Left ventricle myocardium inferior (tissue), 1 donor: Measurements from ENCODE around the gene GYS1. TPM values are rescaled to one million over a fixed set of nuclear protein-coding genes. Genes with fewer than 3 reads are reported as not detected.
A peak's percentile ranks its signal among the peaks of the same experiment; 100 is the strongest.
"Not testable (repeated sequence)": the region's sequence is repeated elsewhere in the genome, so short reads cannot be mapped to it uniquely, and the experiment has no call there.

Source experiments
- DNase-seq: peaks from one replicate; pipeline ENCODE4 v3.0.0-alpha.2; 2020
- H3K27ac ChIP-seq: fragments of 200-600 bp; replicated peaks from 2 replicates; pipeline ENCODE4 v1.8.0; 2021
- H3K27me3 ChIP-seq: fragments of 200-600 bp; 2 replicates; pipeline ENCODE4 v1.8.0; 2021; ENCODE audit warnings: low read depth
- H3K36me3 ChIP-seq: fragments of 200-600 bp; 2 replicates; pipeline ENCODE4 v1.8.0; 2021
- H3K4me1 ChIP-seq: fragments of 200-600 bp; 2 replicates; pipeline ENCODE4 v1.8.0; 2021
- H3K4me3 ChIP-seq: fragments of 200-600 bp; 2 replicates; pipeline ENCODE4 v1.8.0; 2021; ENCODE audit warnings: mild to moderate bottlenecking, moderate library complexity
- H3K9me3 ChIP-seq: fragments of 200-600 bp; replicated peaks from 2 replicates; pipeline ENCODE4 v1.8.0; 2021
- intact Hi-C: fragments of 100-400 bp; cut with micrococcal nuclease; formaldehyde crosslinking; loops from one replicate; pipeline ENCODE4 v1.11.0; 2022
- total RNA-seq: library from RNA; stranded (reverse); fragmentation: NEBNext Ultra II Directional; extraction: Animal tissue kit (Norgen Biotek cat#: 25700); gene quantifications from one replicate; pipeline ENCODE4 v1.2.1, GENCODE V29; 2021
- TF ChIP-seq, protein P1 (sequence below): fragments of 200-600 bp; IDR thresholded peaks from 2 replicates; pipeline ENCODE4 v1.8.0; 2021; ENCODE audit warnings: antibody characterized with exemption, mild to moderate bottlenecking, borderline replicate concordance
- donor health status: DM: no; HTN: yes; CAD: no; lungs with severe emphysema.

Gene GYS1
- total RNA-seq, 1 donor from 2014 or later: 138 TPM

DNA sequence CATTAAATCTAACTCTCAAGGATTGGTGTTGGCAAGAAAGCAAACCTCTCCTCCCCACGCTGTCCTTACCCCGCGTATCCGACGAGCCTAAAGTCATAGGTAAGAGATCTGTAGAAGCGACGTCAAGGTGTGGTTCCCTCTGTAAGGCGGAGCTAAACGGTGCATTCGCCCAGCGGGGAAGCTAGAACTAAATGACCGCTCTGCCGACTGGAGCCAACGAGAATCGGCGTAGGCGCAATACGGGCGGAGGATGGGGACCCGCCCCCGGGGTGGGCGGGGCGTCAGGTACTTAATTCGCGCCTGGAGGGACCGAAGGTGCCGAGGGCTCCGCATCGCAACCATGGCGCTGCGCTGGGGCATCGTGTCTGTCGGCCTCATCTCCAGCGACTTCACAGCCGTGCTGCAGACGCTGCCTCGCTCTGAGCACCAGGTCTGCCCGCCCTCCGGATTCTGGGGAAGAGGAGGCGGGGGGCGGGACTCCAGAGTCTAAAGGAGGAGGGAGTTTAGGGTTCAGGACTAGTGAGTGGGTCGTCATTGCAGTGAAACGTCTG lies 59.7 kb downstream of the GYS1 start, which contains the start of gene DHDH:
DHDH (plus strand) TSS at position 318 of the 551 bp plus-strand sequence; CDS start at position 341, 23 bp downstream.
- TF ChIP-seq, protein P1, sequence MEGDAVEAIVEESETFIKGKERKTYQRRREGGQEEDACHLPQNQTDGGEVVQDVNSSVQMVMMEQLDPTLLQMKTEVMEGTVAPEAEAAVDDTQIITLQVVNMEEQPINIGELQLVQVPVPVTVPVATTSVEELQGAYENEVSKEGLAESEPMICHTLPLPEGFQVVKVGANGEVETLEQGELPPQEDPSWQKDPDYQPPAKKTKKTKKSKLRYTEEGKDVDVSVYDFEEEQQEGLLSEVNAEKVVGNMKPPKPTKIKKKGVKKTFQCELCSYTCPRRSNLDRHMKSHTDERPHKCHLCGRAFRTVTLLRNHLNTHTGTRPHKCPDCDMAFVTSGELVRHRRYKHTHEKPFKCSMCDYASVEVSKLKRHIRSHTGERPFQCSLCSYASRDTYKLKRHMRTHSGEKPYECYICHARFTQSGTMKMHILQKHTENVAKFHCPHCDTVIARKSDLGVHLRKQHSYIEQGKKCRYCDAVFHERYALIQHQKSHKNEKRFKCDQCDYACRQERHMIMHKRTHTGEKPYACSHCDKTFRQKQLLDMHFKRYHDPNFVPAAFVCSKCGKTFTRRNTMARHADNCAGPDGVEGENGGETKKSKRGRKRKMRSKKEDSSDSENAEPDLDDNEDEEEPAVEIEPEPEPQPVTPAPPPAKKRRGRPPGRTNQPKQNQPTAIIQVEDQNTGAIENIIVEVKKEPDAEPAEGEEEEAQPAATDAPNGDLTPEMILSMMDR: no peak
- no peaks in the 10 kb centered on the region for H3K36me3 ChIP-seq
- peaks cover 16% of the 10 kb centered on the region for H3K4me1 ChIP-seq
- no peaks in the 10 kb centered on the region for H3K9me3 ChIP-seq
- H3K27ac ChIP-seq: no peak within 1 kb of the TSS
- peak; percentile 67 for DNase-seq
- no peaks in the 10 kb centered on the region for H3K27me3 ChIP-seq
- peak within 1 kb of the TSS; percentile 65 for H3K4me3 ChIP-seq
- intact Hi-C loops: no loop called here

DNA sequence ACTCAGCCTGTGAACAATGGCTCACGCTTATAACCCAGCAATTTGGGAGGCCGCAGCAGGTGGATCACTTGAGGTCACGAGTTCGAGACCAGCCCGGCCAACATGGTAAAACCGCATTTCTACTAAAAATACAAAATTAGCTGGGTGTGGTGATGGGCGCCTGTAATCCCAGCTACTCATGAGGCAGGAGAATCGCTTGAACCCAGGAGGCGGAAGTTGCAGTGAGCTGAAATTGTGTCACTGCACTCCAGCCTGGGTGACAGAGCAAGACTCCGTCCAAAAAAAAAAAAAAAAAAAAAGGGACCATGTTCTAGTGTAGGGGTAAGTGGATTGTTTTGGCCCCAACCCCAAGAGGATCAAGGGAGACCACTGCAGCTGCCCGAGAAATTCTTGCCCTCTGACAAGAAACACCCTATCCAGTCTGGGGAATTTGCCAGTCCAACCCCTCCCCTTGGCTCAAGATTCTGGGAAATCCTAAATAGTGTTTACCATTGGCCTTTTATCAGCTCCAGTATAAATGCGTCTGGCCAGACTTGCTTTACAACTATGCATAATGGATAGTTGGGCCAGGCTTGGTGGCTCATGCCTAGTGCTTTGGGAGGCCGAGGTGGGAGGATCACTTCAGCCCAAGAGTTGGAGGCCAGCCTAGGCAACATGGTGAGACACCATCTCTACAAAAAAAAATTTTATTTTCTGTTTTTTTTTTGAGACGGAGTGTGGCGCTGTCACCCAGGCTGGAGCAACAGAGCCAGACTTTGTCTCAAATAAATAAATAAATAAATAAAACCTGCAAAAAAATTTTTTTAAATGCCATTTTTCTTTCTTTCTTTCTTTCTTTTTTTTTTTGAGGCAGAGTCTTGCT lies 64.7 kb downstream of the GYS1 start:
- Histone ChIP-seq H3K4me1 (peaks cover 12% of the 10 kb centered on the region), H3K4me3 (no peak overlapping the region), H3K27ac (no peak overlapping the region), H3K27me3 (no peaks in the 10 kb centered on the region), H3K36me3 (no peaks in the 10 kb centered on the region), H3K9me3 (no peaks in the 10 kb centered on the region)
- TF ChIP-seq, protein P1: no peak
- DNase-seq: no peak
- intact Hi-C loops: no loop called here

GRCh38 chr19:48927692-48928091 lies 65.4 kb downstream of the GYS1 start:
- H3K4me3 ChIP-seq, intact Hi-C loops, H3K27me3 ChIP-seq, H3K4me1 ChIP-seq, DNase-seq, H3K9me3 ChIP-seq, H3K27ac ChIP-seq, H3K36me3 ChIP-seq: not testable (repeated sequence)

- Histone ChIP-seq H3K4me1 (peaks cover 7% of the 10 kb centered on the region), H3K27me3 (no peaks in the 10 kb centered on the region), H3K36me3 (peaks cover 8% of the 10 kb centered on the region), H3K4me3 (no peak overlapping the region), H3K27ac (no peak overlapping the region), H3K9me3 (no peaks in the 10 kb centered on the region)
- TF ChIP-seq, protein P1: no peak
- intact Hi-C loops: no loop called here
- no peak for DNase-seq
Observed at GRCh38 chr19:48926909-48927308, 66.2 kb downstream of the GYS1 start.

GRCh38 chr19:48925890-48926289 lies 67.2 kb downstream of the GYS1 start:
- H3K36me3 ChIP-seq: peaks cover 17% of the 10 kb centered on the region

DNA sequence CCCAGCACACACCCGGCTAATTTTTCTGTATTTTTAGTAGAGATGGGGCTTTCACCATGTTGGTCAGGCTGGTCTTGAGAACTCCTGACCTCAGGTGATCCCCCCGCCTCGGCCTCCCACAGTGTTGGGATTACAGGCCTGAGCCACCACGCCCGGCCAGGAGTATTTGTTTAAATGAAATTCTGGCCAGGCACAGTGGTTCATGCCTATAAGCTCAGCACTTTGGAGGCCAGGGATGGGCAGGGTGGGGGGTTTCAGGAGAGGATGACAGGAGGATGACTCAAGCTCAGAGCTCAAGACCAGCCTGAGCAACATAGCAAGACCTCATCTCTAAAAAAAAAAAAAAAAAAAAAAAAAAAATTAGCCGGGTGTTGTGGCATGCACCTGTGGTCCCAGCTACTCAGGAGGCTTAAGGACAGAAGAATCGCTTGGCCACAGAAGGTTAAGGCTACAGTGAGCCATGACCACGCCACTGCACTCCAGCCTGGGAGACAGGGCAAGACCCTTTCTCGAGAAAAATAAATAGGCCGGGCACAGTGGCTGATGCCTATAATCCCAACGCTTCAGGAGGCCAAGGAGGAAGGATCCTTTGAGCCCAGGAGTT lies 67.8 kb downstream of the GYS1 start:
- Histone ChIP-seq H3K9me3 (no peaks in the 10 kb centered on the region), H3K27me3 (no peaks in the 10 kb centered on the region)

More at GRCh38 chr19:48925890-48926289, 67.2 kb downstream of the GYS1 start:
- H3K27ac ChIP-seq, H3K27me3 ChIP-seq, H3K9me3 ChIP-seq, H3K4me3 ChIP-seq, intact Hi-C loops, DNase-seq, H3K4me1 ChIP-seq: not testable (repeated sequence)

More for the DNA sequence above, 67.8 kb downstream of the GYS1 start:
- intact Hi-C loops: no loop called here
- no peak overlapping the region for H3K27ac ChIP-seq
- no peak for DNase-seq
- TF ChIP-seq, protein P1: no peak
- no peak overlapping the region for H3K4me3 ChIP-seq
- H3K4me1 ChIP-seq: peaks cover 7% of the 10 kb centered on the region
- H3K36me3 ChIP-seq: peaks cover 23% of the 10 kb centered on the region
